GM23338 (cell line): Measurements from ENCODE around the gene BNIPL.

Experiments used
- CREB1 ChIP-seq: fragments of 250-450 bp; sonication (Bioruptor Pico); IDR thresholded peaks from 2 replicates; pipeline ENCODE4 v1.5.0; 2020; ENCODE audit warnings: low read depth, mild to moderate bottlenecking, moderate library complexity
- CTCF ChIP-seq, 2 experiments: fragments of 200-600 bp in 1 of 2; sonication (generic) in 1 of 2; conservative IDR thresholded peaks; 2 replicates each; pipeline versions ENCODE4 v1.5.1 to v1.6.1; 2016 to 2017; ENCODE audit warnings: antibody characterized with exemption in 2 of 2, low read depth in 2 of 2, mild to moderate bottlenecking in 2 of 2, moderate library complexity in 1 of 2
- JUNB ChIP-seq: IDR thresholded peaks from one replicate; pipeline ENCODE4 v1.6.1; 2016; ENCODE audit warnings: antibody characterized with exemption; ENCODE audit not compliant: unreplicated experiment
- POLR2AphosphoS5 ChIP-seq: IDR thresholded peaks from 2 replicates; pipeline ENCODE4 v1.6.1; 2016; ENCODE audit warnings: antibody characterized with exemption, low read depth
- TF ChIP-seq, protein P1 (sequence below): IDR thresholded peaks from 2 replicates; pipeline ENCODE4 v1.6.1; 2016; ENCODE audit warnings: antibody characterized with exemption

- TF ChIP-seq CTCF (conservative IDR thresholded peaks at IDR 0.05; ENCODE audit: low read depth in 2 of 2) (no peak), POLR2AphosphoS5 (no peak), JUNB (no peak), CREB1 (CRISPR knock-in tag) (no peak)
- TF ChIP-seq, protein P1, sequence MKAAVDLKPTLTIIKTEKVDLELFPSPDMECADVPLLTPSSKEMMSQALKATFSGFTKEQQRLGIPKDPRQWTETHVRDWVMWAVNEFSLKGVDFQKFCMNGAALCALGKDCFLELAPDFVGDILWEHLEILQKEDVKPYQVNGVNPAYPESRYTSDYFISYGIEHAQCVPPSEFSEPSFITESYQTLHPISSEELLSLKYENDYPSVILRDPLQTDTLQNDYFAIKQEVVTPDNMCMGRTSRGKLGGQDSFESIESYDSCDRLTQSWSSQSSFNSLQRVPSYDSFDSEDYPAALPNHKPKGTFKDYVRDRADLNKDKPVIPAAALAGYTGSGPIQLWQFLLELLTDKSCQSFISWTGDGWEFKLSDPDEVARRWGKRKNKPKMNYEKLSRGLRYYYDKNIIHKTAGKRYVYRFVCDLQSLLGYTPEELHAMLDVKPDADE = no peak
These were observed 6.8 kb downstream of the BNIPL start for GRCh38 chr1:151043163-151043562.
